HUES64 (cell line): Measurements from ENCODE around the gene CHRNE. TPM values are rescaled to one million over a fixed set of nuclear protein-coding genes. Genes with fewer than 3 reads are reported as not detected.
A peak's percentile ranks its signal among the peaks of the same experiment; 100 is the strongest.

Experiments
- H3K27ac ChIP-seq: 2 replicates; pipeline ENCODE4 v1.7.0; 2013; ENCODE audit warnings: low read depth, low read length, inconsistent platforms
- H3K27me3 ChIP-seq: 2 replicates; pipeline ENCODE4 v1.6.1; 2013; ENCODE audit warnings: mild to moderate bottlenecking, low read length; ENCODE audit not compliant: insufficient read depth
- H3K36me3 ChIP-seq: 2 replicates; pipeline ENCODE4 v1.6.1; 2013; ENCODE audit warnings: mild to moderate bottlenecking, low read length; ENCODE audit not compliant: insufficient read depth
- H3K4me1 ChIP-seq: 2 replicates; pipeline ENCODE4 v1.6.1; 2013; ENCODE audit warnings: mild to moderate bottlenecking, low read length, moderate library complexity; ENCODE audit not compliant: insufficient read depth
- H3K4me3 ChIP-seq: 2 replicates; pipeline ENCODE4 v1.5.1; 2013; ENCODE audit warnings: mild to moderate bottlenecking, low read length, moderate library complexity
- H3K9ac ChIP-seq: 2 replicates; pipeline ENCODE4 v1.6.1; 2013; ENCODE audit warnings: mild to moderate bottlenecking, low read depth, low read length
- H3K9me3 ChIP-seq: 2 replicates; pipeline ENCODE4 v1.6.1; 2013; ENCODE audit warnings: low read depth, low read length; ENCODE audit not compliant: insufficient read depth
- WGBS: fragments of 150-250, 120-280 bp; methylation state at CpG from one replicate; pipeline ENCODE4 v1.1.7; 2013; ENCODE audit warnings: missing lambda C conversion rate; 5-methylcytosine and 5-hydroxymethylcytosine counted together
- polyA plus RNA-seq, 2 experiments: library from polyadenylated mRNA; stranded (reverse); fragments of 50-300 nt; gene quantifications; one replicate each; pipeline ENCODE4 v1.2.3, GENCODE V29; 2013

Gene CHRNE
- 0.10 TPM for polyA plus RNA-seq (2013, experiment 1 of 2)
- 0.19 TPM for polyA plus RNA-seq (2013, experiment 2 of 2)

GRCh38 chr17:4903051-4903818 lies at the start of gene CHRNE:
Gene CHRNE (minus strand): TSS chr17:4903098. CDS start chr17:4903063, 35 bp downstream.
- Histone ChIP-seq H3K27me3 (no peaks in the 10 kb centered on the region), H3K9me3 (no peaks in the 10 kb centered on the region), H3K4me3 (no peak within 1 kb of the TSS), H3K9ac (no peak within 1 kb of the TSS), H3K4me1 (peaks cover 3% of the 10 kb centered on the region; the same call in 1 of the 2 replicates), H3K27ac (no peak within 1 kb of the TSS), H3K36me3 (no peaks in the 10 kb centered on the region)
- 54% methylated on average over 10 of the region's 10 CpGs for WGBS

GRCh38 chr17:4951486-4951885 lies 48.6 kb upstream of the CHRNE start:
- Histone ChIP-seq H3K4me3 (peak overlapping the region; percentile 76), H3K36me3 (peaks cover 10% of the 10 kb centered on the region), H3K4me1 (peaks cover 16% of the 10 kb centered on the region), H3K9me3 (no peaks in the 10 kb centered on the region), H3K9ac (no peak overlapping the region; the same call in 1 of the 2 replicates), H3K27ac (no peak overlapping the region), H3K27me3 (no peaks in the 10 kb centered on the region)
- 63% methylated on average over 3 of the region's 3 CpGs for WGBS

GRCh38 chr17:4950746-4951204 lies 47.9 kb upstream of the CHRNE start, which contains the start of gene ENO3:
Gene ENO3 (plus strand): TSS chr17:4951119. CDS start chr17:4951830, 711 bp downstream.
- Histone ChIP-seq H3K36me3 (peaks cover 17% of the 10 kb centered on the region), H3K9me3 (no peaks in the 10 kb centered on the region), H3K9ac (peak within 1 kb of the TSS; percentile 90), H3K27me3 (no peaks in the 10 kb centered on the region), H3K4me3 (peak within 1 kb of the TSS; percentile 76), H3K4me1 (peaks cover 22% of the 10 kb centered on the region), H3K27ac (peak within 1 kb of the TSS; percentile 100)
- 31% methylated on average over 7 of the region's 7 CpGs for WGBS

- Histone ChIP-seq H3K27ac (peak overlapping the region; percentile 100), H3K4me3 (peak overlapping the region; percentile 76), H3K36me3 (peaks cover 23% of the 10 kb centered on the region), H3K9me3 (no peaks in the 10 kb centered on the region), H3K4me1 (peaks cover 27% of the 10 kb centered on the region), H3K9ac (peak overlapping the region; percentile 90), H3K27me3 (no peaks in the 10 kb centered on the region)
- under 1% methylated on average over 52 of the region's 52 CpGs for WGBS
These were observed 47.3 kb upstream of the CHRNE start for GRCh38 chr17:4950075-4950745.

- H3K36me3 ChIP-seq = peaks cover 30% of the 10 kb centered on the region
- no peaks in the 10 kb centered on the region for H3K27me3 ChIP-seq
- H3K27ac ChIP-seq = peak overlapping the region; percentile 100
- H3K4me3 ChIP-seq = peak overlapping the region; percentile 99
- H3K4me1 ChIP-seq = peaks cover 32% of the 10 kb centered on the region
- under 1% methylated on average over 73 of the region's 75 CpGs for WGBS
- H3K9ac ChIP-seq = peak overlapping the region; percentile 99
- no peaks in the 10 kb centered on the region for H3K9me3 ChIP-seq
These were observed 46.6 kb upstream of the CHRNE start for GRCh38 chr17:4949321-4950074.

GRCh38 chr17:4948931-4949320 lies 46.0 kb upstream of the CHRNE start:
- under 1% methylated on average over 40 of the region's 40 CpGs for WGBS
- Histone ChIP-seq H3K27ac (peak overlapping the region; percentile 100), H3K4me1 (peaks cover 32% of the 10 kb centered on the region), H3K9ac (peak overlapping the region; percentile 99), H3K4me3 (peak overlapping the region; percentile 99), H3K36me3 (peaks cover 35% of the 10 kb centered on the region), H3K9me3 (no peaks in the 10 kb centered on the region), H3K27me3 (no peaks in the 10 kb centered on the region)

GRCh38 chr17:4948166-4948930 lies 45.5 kb upstream of the CHRNE start, which contains the start of gene PFN1:
Gene PFN1 (minus strand): TSS chr17:4948530. CDS start chr17:4948394, 136 bp downstream.
- Histone ChIP-seq H3K4me1 (peaks cover 32% of the 10 kb centered on the region), H3K27me3 (no peaks in the 10 kb centered on the region), H3K9ac (peak within 1 kb of the TSS; percentile 99), H3K9me3 (no peaks in the 10 kb centered on the region), H3K36me3 (peaks cover 41% of the 10 kb centered on the region), H3K4me3 (peak within 1 kb of the TSS; percentile 99), H3K27ac (peak within 1 kb of the TSS; percentile 100)
- WGBS = under 1% methylated on average over 55 of the region's 59 CpGs

- peaks cover 32% of the 10 kb centered on the region for H3K4me1 ChIP-seq
- no peaks in the 10 kb centered on the region for H3K9me3 ChIP-seq
- peak overlapping the region; percentile 99 for H3K4me3 ChIP-seq
- under 1% methylated on average over 48 of the region's 56 CpGs for WGBS
- H3K27ac ChIP-seq = peak overlapping the region; percentile 100
- H3K9ac ChIP-seq = peak overlapping the region; percentile 99
- peaks cover 49% of the 10 kb centered on the region for H3K36me3 ChIP-seq
- no peaks in the 10 kb centered on the region for H3K27me3 ChIP-seq
These were observed 44.7 kb upstream of the CHRNE start for GRCh38 chr17:4947411-4948165.

GRCh38 chr17:4947010-4947410 lies 44.1 kb upstream of the CHRNE start:
- 3% methylated on average over 7 of the region's 7 CpGs for whole genome bisulfite sequencing
- Histone ChIP-seq H3K27ac (peak overlapping the region; percentile 100), H3K4me1 (peaks cover 32% of the 10 kb centered on the region), H3K4me3 (peak overlapping the region; percentile 99), H3K36me3 (peaks cover 54% of the 10 kb centered on the region), H3K9ac (peak overlapping the region; percentile 74), H3K27me3 (no peaks in the 10 kb centered on the region), H3K9me3 (no peaks in the 10 kb centered on the region)
